Stimulated activated CD8-positive, alpha-beta memory T cell treated with anti-CD3 and anti-CD28 coated beads, Interleukin-4, amount 100 ng/mL, for 1 hour (primary cell): ENCODE measurements around the gene JMY.

Source experiments
- DNase-seq, 2 donors: peaks; one replicate each; pipeline ENCODE4 v3.0.0-alpha.2; 2020; ENCODE audit warnings: low read depth in 2 of 2, low spot score in 1 of 2

Gene JMY, protein sequence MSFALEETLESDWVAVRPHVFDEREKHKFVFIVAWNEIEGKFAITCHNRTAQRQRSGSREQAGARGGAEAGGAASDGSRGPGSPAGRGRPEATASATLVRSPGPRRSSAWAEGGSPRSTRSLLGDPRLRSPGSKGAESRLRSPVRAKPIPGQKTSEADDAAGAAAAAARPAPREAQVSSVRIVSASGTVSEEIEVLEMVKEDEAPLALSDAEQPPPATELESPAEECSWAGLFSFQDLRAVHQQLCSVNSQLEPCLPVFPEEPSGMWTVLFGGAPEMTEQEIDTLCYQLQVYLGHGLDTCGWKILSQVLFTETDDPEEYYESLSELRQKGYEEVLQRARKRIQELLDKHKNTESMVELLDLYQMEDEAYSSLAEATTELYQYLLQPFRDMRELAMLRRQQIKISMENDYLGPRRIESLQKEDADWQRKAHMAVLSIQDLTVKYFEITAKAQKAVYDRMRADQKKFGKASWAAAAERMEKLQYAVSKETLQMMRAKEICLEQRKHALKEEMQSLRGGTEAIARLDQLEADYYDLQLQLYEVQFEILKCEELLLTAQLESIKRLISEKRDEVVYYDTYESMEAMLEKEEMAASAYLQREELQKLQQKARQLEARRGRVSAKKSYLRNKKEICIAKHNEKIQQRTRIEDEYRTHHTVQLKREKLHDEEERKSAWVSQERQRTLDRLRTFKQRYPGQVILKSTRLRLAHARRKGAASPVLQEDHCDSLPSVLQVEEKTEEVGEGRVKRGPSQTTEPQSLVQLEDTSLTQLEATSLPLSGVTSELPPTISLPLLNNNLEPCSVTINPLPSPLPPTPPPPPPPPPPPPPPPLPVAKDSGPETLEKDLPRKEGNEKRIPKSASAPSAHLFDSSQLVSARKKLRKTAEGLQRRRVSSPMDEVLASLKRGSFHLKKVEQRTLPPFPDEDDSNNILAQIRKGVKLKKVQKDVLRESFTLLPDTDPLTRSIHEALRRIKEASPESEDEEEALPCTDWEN

DNA sequence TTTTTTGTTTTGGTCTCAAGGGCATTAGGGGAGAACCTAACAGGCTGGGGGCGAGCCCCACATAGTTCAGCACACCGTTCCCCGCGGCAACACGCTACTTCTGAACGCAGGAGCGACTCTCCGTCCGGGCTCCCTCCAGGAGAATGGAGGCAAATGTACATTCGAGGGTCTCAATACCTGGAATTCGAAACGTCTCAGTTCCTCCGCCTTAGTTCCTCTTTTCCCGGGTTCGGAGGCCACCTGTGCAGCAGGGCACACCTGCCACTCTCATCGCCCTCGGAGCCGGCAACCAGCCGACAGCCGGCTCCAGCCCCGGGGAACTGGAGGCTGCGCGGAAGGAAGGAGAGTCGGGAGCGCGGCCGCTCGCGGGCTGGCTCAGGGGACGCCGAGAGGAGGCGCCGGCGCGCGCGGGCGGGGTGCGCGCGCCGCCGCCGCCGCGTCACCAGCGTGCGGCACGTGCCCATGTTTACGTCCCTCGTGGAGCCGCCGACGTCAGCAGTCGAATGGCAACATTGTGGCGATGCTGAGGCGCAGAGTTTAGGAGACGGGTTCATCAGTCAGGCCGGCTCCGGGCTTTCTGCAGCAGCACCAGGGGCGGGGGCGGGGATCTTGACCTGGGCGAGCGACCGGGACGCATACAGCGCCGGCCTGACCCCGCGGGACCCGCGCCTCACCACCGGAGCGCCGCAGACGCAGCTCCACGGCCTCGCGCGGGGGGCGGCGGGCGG is at the start of gene JMY:
Gene JMY (plus strand): TSS at position 498 of the 728 bp plus-strand sequence. CDS start 520 bp downstream, outside the sequence.
- DNase-seq: peak; percentile 50 to 67

DNA sequence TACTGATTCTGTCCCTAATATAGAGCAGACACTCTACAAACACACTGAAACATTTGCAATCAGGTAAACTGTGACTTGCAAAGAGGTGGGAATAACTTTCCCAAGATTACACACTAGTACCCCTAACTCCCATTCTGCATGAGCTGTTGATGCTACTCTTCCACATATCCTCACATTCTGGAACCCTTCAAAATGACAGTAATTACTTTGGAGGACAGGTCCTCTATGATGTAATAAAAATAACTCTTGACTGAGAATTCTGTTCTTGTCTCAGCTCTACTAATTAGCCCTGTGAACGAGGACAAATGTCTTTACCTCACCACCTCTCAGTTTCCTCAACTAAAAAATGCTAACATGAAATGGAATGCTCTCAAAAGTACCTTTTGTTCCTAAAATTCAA is 49.5 kb upstream of the JMY start:
- DNase-seq: no peak

DNA sequence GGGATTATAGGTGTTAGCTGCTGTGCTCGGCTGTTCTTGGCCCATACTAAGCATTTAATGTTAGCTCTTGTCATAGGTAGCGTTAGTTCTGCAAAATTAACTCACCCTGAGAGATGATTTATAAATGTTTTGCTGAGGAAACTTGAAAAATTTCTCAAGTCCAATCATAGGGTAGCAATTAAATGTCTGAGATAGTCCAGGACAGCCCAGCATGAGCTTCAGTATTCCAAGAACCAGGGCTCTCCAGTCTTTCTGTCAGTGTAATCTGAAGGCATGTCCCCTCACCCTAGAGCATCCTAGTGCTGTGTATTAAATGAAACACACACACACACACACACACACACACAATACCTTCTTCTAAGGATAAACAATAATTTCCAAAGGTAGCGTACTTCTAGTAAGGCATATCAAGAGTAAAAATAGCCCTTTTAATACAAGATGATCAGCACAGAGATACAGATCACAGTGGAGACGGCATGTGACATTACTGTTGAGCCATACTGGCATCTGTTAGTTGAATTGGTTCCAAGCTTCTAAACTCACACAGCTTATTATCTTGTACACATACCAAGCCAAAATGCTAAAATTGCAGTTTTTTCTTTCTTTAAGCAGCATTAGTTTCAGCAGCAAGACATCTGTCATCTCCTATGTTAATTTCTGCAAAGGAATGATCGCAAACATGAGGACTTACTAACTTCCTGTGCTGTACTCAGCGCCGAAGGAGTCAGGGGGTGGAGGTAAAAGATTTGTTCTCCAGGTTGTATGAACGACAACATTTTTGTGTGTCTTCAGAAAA is 46.3 kb upstream of the JMY start:
- DNase-seq: no peak

DNA sequence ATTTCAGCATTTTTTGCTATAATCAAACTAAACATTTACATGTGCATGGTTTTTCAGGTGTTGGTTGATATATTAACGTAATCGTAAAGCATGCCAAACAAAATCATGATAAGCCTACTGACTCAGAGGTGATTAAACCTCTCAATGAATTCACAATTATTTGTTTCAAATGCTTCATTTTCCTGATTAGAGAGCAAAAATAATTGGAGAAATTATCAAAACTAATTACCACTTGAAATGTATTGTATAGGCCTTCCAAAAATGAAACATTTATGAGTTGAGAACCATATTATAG is 45.7 kb upstream of the JMY start:
- DNase-seq: no peak

DNA sequence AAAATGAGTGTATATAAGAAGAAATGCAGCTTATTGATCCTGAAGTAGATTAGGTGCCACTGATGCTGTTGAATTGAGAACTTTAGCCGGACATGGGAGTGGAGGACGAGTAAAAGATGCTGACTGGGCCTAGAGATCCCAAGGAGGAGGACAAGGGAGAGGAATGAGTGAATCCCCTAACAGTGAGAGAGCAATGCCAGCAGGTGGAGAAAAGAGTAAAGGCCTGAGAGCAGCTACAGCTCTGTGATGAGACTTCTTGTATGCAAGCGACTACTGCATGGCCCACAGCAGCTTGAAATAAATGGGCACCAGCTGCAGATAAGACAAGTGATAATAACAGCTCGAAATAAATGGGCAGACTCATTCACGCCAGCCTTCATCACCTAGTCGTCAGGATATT is 44.5 kb upstream of the JMY start:
- DNase-seq: no peak

DNA sequence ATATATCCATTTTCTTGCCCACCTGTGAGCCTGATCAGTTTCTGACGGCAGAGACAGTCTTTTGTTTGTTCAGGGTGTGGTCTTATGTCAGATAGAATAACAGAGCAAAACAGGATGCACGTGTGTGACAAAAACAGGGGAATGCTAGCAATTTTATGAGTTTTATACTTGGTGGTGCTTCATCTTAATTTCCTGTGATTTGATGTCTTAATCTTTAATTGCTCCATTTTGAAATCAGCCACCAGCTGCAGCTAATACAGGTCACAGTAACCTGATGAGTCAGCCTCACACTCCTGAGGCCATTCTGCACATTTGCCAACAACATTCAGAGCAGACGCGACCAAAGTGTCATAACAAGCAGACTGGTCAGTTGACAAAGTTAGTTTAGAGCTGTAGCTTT is 42.3 kb upstream of the JMY start:
- no peak for DNase-seq

DNA sequence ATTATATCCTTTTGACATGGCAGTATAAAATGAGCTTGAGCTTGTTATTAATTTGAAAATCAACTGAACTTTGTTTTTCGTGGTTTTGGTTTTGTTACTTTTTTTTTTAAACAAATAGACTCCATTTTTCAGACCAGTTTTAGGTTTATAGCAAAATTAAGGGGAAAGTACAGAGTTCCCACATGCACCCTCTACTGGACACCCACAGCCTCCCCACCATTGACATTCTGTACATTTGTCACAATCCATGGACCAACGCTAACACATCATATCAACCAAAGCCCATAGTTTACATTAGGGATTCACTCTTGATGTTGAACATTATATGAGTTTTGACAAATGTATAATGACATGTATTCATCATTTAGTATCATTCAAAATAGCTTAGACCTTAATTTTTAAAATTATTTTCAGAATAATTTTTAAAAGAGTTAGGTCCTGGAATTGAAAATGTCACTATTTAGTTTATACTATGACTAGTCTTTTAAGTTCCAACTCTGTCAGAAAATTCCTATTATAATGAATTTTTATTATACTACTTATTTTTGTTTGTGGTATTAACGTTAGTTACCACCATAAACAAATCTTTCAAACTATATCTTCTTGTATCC is 35.3 kb upstream of the JMY start:
- DNase-seq: no peak

DNA sequence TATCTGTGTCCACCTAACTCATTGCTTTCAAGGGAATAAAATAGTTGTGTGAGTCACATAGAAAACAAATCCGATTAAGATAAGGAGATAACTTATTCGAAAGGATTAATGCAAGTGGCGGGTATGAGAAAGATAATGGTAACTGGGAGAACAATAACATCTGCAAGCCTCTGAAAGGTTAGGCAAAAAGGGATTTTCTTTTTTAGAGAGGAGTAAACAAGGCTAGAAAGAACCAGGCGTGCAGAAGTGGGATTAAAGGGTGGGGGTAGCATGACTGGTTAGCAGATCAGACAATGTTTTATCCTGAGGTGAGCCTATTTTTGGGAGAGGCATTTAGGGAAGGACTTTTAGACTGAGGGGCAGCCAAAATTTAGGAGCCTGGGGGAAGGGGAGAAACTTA is 34.7 kb upstream of the JMY start:
- DNase-seq: no peak

DNA sequence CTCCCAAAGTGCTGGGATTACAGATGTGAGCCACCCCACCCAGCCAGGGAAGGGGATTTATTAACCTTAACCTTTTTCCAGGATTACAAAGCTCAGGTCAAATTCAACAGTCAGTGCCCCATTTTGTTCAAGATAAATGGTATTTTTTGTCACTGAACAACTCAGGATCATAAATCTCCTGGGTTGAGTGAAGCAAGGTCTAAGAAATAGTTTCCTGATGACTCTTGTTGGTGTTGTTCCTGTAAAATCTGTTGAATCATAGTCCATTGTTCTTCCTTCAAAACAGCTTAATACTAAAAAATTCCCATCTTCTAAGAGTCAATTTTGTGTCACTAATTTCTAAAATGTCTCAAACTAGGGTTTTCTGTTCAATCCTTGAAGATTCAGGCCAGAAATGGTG is 33.9 kb upstream of the JMY start:
- no peak for DNase-seq

DNA sequence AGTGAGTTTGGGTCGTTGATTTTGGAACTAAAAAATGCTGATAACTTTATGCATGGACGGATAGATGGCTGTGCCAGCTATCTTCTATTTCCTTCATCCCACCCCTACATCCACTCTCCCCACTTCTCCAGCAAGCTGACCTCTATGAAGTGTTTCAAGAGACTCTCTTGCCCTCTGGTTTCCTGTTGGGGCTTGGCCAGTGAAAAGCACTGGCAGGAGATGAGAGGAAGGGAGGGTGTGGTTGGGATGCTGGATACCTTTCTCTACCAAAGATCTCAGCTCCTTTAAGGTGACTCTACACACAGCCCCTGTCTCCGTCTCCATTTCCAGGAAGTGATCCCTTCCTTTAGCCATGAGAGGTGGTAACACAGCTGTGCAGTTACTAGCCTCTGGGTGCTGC is 30.0 kb upstream of the JMY start:
- no peak for DNase-seq

DNA sequence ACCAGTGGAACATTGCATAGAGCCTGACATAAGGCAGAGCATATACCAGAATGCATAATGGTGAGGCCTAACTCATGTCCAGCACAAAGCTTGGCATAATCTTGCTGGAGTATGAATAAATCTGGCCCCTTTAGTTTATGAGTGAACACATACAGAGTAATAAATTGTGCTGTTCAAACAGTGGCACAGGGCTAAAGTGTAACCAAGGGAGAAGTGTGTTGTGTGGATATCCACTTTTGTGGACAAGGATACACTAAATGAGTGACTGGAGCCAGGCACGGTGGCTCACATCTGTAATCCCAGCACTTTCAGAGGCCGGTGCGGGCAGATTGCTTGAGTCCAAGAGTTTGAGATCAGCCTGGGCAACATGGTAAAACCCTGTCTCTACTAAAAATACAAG is 29.4 kb upstream of the JMY start:
- no peak for DNase-seq

DNA sequence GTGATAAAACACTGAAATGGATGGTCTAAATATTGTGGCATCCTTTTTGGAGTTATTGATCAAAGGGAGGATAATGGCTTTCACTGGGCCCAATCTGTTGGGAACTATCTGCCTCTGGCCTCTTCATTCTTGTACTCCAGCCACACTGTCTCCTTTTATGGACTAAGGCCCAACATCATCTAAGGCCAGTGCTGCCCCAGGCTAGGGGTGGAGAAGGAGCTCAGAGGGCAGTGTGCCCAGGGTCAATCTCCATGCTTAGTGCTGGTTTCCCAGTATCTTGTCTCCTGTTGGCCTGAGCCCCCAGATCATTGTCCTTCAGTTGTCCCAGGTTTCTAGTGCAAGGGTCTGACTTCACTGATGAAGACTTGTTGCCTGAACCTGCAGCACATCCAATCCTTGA is 26.4 kb upstream of the JMY start:
- no peak for DNase-seq

DNA sequence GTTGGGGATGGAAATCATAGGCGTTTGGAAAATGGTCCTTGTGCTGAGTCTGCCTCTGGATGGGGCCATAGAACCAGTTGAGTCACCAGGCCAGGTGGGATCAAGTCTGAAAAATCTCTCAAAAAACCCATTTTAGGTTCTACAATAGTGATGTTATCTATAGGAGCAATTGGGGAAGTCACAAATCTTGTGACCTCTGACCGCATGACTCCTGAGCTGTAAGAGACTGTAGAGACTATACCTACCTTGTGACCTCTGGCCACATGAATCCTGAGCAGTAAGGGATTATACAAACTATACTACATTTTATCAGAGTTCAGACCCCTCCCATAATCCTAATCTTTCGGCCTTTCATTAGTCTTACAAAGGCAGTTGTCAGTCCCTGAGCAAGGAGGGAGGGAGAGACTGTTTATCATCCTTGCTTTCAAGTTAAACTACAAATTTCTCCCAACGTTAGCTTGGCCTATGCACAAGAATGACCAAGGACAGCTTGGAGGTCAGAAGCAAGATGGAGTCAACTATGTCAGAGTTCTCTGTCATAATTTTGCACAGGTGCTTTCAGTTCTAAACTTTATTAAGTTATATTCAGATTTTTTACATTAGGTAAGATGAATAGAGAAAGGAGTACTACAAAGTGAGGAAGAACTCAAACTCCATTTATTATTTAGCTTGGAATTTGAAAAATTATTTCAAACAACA is 11.5 kb upstream of the JMY start:
- no peak for DNase-seq

DNA sequence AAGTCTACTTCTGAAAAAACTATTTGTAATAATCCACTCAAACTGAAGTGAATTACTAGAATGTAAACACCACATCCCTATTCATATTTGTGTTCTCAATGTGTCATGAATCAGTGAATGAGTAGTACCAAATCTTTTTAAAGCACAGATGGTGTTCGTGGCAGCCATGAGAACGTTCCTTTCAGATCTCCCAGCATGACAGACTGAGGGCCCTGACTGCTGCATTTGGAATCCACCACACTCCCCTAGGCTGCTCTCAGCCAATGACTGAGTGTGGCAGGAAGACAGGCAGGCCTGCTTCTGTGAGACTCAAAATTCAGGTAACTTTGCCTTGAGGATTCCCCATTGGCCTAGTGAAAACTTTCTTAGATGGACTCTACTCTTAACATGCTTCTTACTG is 10.9 kb upstream of the JMY start:
- no peak for DNase-seq

DNA sequence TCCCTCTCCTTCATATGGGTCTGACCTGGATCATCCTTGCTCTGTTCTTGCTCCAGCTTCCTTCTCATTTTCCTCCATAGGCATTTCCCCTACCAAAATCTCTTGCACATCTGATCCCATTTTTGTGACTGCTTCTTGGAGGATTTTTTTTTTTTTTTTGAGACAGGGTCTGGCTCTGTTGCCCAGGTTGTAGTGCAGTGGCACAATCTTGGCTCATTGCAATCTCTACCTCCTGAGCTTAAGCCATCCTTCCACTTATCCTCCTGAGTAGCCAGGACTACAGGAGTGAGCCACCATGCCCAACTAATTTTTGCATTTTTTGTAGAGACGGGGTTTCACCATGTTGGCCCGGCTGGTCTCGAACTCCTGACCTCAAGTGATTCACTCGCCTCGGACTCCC is 10.5 kb upstream of the JMY start:
- no peak for DNase-seq

DNA sequence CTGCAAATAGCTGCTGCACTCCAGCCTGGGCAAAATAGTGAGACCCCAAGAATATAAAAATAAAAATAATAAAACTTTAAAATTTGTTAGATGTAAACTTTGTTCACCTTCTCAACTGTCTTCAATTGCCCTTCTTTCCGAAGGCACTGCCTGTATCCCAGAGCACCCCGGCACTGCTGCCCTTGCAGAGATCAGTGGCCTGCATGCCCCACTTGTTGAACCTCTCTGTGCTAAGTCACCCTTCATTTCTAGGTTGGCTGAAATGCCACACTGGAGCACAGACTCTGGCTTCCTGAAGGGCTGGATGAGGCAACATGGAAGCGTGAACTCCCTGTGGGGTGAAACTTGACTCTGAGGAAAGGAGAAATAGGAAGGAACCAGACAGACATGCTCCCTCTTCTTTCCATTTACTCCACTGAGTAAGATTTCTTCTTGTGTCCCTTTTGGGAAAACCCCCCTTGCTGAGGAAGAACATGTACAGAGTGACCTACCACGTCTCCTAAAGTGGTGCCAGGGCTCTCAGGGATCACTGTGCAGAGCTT is 8.4 kb upstream of the JMY start:
- DNase-seq: no peak

DNA sequence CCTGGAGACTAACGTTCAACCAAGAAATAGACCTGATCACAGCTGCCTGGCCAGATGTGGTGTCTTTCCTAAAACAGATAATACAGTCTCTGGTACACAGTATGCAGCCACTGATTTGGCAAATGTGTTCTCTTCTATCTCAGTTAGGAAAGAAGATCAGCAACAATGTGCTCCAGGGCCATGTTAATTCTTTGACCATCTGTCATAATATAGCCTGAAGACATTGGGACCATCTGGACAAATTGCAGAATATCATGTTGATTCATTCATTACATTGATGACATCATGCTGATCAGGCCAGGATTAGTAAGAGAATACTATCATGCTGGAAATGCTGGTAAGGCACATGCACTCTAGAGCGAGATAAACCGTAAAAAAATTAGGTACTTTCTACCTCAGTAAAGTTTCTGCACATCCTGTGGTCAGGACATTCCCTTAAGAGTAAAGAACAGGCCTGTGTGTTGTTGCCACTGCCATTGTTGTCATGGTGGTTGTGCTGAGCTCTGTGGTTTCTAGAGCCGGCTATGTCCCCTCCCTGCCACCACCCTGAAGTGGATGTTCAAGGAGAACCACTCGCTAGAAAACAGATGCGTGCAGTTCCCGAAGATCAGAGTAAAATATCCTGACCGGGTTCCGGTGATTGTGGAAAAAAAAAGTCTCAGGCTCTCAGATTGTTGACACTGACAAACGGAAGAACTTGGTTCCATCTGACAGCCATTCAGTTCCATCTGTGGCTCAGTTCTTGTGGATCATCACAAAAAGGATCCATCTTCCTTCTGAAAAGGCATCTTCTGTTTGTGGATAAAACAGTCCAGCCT is 6.4 kb upstream of the JMY start:
- DNase-seq: no peak

DNA sequence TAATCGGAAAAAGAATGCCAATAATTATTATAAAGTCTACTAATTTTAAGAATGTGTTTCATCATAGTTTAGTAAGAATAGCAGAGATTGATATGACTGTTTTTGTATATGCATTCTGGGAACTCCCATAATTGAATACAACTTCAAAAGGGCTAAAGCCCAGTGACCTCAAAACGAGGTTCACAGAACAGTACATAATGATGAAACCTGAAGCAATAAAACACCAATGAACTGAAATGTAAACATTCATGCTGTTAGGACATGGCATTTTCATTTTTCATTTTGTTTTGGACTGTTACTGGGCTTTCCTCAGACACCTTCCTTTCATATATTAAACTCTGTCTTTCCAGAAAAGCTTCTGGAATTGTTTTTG is 684 bp upstream of the JMY start:
- no peak for DNase-seq
